ENCODE results near the gene PRKCA. TPM values are rescaled to one million over a fixed set of nuclear protein-coding genes. Genes with fewer than 3 reads are reported as not detected.

The PRKCA gene
- total RNA-seq, 1 donor from 2014 or later, result 168 TPM

DNA sequence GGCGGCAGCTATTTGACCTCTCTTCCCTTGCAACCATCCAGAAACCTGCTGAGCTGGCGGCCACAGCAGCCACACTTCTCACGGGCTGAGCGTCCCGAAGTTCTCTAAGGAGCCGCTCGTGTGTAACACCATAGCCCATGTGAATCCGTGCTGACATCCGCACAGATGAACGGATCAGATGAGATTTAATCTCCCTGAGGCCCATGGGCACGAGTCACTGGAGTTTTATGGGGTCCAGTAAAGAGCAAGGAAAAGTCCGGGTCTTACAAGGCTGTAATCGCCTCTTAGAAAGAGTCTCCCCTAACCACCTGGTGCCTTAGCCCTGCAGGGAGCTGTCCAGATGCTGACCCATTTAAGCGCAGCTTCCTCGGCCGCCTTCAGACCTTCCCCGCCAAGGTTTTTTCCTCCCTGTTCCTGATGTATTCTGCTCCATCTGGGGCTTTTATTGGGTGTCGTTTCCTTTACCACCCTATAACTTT, 527.0 kb downstream of the PRKCA start:
- ATAC-seq (peak; percentile 85), DNase-seq (ENCODE audit: low spot score) (peak; percentile 67)
- intact Hi-C loops (cut with DNase I), result no loop called here

GRCh38 chr17:66829883-66830282, 527.5 kb downstream of the PRKCA start:
- ATAC-seq (no peak), DNase-seq (ENCODE audit: low spot score) (no peak)
- intact Hi-C loops (cut with DNase I), result no loop called here

- DNase-seq (ENCODE audit: low spot score), result no peak
- intact Hi-C loops (cut with DNase I), result no loop called here
These were observed 528.0 kb downstream of the PRKCA start for GRCh38 chr17:66830451-66830850.

DNA sequence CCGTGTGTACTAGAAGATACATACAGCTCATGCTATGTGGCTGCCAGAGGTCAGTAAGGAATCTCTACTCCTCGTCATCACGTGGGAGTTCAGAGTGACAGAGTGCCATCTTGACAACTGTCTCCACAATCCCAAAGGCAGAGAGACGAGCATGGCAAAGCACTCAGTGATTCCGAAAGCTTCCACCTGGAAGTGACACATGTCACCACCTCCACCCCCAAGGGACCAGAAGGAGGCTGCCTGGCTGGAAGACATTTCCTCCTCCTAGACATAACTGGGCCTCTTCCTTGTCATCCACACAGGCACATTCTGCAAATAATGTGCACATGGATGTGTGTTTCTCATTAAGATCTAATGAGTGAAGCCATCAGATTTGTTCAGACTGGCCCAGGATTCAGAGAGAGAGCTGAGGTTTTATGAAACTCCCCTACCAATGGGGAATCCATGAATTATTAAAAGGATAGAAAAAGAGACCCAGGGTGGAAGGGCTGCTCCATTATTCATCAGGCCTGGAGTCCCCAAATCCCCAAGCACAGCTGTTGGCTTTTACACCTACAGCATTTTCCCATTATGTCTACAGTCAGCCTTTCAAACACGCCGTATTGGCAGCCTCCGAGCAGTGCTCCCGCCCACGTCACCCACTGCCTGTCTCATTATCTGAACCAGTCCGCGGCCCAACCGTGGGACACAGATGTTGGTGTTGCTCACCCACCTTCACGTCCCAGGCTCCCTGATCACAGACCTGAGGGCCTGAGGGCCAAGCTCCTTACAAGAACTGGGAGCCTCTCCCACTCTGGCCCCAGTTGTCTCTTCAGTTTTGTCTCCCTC, 529.2 kb downstream of the PRKCA start:
- ATAC-seq, result no peak
- no peak for DNase-seq (ENCODE audit: low spot score)
- intact Hi-C loops (cut with DNase I), result no loop called here

More at GRCh38 chr17:66830451-66830850, 528.0 kb downstream of the PRKCA start:
- ATAC-seq, result no peak

GRCh38 chr17:66833201-66833600, 530.8 kb downstream of the PRKCA start:
- intact Hi-C loops (cut with DNase I), result no loop called here
- DNase-seq (ENCODE audit: low spot score), result no peak
- ATAC-seq, result no peak

DNA sequence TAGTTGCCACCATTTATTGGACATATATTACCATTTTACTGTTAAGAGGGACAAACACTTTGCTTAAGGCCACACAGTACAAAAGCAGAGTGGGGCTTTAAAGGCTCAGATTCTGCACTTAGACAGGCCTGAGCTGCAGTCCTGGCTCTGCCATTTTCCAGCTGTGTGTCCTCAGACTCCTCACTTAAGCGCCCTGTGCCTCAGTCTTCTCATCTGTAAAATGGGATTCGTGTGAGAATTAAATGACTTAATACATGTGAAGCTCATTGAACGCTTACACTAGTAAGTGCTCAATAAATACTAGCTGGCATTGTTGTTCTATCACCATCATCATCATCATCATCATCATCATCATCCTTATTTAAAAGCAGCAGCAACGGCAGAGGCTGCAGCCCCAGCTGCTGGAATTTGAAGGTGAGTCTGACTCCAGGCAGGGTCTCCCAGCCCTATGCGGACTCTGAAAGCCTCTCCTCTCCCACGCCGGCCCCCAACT, 532.1 kb downstream of the PRKCA start:
- intact Hi-C loops (cut with DNase I), result no loop called here
- ATAC-seq (no peak), DNase-seq (ENCODE audit: low spot score) (no peak)

GRCh38 chr17:66834919-66835454, 532.6 kb downstream of the PRKCA start, which contains the start of gene CACNG5:
Gene CACNG5, plus strand, starts transcription at chr17:66835117. Its CDS starts 42,216 bp downstream, at chr17:66877333.
- no peak for ATAC-seq
- intact Hi-C loops (cut with DNase I), result no loop called here
- DNase-seq (ENCODE audit: low spot score), result no peak

GRCh38 chr17:66835476-66835875, 533.1 kb downstream of the PRKCA start:
- intact Hi-C loops (cut with DNase I), result no loop called here
- ATAC-seq (no peak), DNase-seq (ENCODE audit: low spot score) (no peak)

DNA sequence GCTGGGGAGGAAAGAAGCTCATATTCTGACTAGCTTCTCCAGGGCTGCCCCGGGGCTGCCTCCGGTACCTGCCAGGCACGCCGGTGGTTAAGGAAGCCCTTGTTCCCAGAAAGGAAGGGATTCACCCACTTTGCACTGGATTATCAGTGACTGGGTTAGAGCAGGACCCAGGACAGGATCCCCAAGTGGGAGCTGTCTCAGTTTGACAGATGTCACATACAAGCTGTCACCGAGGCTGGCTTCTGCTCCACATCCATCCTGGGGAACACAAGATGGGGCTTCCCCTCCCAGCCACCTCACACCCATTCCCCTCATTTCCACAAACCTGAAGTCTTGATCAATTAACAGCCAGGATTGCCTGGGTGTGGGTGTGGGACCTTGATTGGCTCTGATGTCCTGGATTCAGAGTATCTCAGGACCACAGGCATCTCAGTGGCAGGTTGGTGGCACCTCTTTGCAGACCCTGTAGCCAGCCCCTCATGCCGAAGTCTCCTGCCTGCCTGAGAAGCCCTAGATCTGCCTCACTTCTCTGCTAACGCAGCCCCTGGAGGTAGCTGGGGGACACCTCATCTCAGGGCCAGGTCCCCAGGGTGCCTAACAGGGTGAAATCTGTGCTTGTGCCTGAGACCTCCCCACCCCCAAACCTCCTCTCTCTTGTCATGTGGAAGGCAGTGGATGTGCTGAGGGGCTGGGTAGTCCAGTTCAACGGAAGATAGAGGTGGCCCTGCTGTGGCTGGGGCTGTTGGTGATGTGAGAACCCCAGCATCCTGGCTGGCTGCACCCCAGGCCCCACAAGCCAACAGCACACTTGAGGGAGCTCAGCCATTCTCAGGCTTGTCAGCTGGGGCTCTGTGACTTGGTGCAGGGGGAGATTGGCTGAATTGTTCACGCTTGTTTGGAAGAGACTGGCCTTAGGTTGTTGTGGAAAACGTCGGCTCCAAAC, 533.9 kb downstream of the PRKCA start:
- DNase-seq (ENCODE audit: low spot score), result no peak
- no peak for ATAC-seq
- intact Hi-C loops (cut with DNase I), result no loop called here

GRCh38 chr17:66837226-66837625, 534.8 kb downstream of the PRKCA start:
- ATAC-seq (no peak), DNase-seq (ENCODE audit: low spot score) (no peak)
- intact Hi-C loops (cut with DNase I), result no loop called here

DNA sequence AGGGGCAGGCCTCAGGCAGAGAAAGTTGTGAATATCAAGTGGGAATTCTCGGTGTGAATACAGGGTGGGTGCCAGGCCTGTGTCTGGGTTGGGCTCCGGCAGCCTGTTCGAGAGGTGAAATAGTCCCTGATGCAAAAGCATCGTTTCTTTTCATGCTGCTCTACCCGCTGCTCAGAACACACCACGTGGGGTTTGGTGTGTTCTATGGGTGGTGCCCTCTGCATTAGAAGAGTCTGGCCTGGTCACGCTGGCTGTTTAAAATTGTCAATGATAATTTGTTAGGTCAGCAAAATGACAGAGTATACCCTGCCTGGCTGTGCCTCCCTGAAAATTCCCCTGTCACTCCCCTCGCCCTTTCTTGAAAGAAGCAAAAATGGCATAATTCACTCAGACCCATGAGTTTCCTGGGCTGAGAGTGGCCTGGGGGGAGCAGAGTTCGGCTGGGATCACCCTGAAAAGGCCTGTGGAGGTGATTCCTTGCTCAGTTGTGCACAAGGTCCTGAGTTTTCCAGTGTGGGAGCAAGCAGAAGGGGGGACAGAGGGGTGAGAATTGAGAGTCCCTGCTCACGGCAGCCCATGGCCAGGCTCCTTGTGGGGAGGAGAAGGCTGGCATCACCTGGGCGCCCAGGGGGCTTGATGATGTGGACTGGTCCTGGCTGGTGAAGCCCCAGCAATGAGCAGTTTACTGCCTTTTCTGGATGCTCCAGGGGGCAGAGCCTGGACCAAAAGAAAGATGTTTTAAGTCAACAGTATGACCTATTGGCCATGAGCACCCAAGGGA, 535.7 kb downstream of the PRKCA start:
- DNase-seq (ENCODE audit: low spot score) (no peak), ATAC-seq (no peak)
- intact Hi-C loops (cut with DNase I), result no loop called here

DNA sequence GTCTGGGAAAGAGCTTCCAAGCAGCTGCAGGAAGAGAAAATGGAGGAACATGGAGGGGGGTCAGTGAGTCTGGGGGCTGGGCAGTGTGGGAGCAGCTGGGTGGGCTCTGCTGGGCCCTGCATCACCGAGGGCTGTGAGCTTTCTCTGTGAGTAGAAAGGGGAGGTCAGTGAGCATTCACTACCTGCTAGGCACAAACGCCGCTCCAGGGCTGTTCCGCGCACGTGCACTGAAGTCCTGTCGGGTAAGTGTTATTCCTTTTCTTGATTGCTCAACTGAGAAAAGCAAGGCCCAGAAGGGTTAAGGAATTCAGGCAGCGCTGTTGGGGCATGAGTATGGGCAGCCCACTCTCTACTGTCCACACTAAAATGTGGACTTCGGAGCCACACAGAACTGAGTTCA, 537.2 kb downstream of the PRKCA start:
- intact Hi-C loops (cut with DNase I), result no loop called here
- no peak for DNase-seq (ENCODE audit: low spot score)
- ATAC-seq, result no peak

DNA sequence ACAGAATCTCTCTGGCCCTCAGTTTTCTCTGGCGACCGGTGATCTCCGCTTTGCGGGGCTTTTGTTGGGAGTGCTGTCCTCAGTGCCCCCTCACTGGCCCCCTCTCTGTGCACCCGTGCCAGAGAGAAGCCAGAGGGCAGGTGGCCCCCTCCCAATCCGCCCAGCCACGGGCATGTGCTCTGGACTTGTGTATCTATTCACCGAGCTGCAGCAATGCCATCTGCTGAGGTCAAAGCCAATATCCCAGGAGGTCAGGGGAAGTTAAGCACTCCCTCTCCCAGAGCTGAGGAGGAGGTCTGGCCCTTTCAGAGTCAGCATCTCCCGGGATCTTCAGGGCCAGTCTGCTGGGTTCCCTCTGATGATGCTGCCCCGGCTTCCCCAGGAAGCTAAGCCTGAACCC, 537.6 kb downstream of the PRKCA start:
- DNase-seq (ENCODE audit: low spot score) (no peak), ATAC-seq (no peak)
- intact Hi-C loops (cut with DNase I), result no loop called here

DNA sequence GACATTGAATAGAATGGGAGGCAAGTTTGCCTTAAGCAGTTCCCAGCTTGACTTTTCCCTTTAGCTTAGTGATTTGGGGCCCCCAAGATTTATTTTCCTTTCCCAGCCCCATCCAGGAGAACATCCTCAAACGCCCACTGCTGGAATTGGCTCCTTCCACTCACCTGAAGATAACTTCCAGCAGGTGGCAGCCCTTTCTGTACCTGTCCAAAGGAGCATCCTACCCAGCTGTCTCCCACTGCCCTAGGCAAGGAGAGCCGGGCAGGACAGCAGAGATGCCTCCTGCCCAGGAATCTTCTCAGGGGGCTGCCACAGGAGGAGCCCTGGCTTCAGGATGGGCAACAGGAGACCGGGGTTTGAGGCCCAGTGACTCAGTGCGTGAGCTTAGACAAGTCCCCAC, 538.9 kb downstream of the PRKCA start:
- intact Hi-C loops (cut with DNase I), result no loop called here
- DNase-seq (ENCODE audit: low spot score) (no peak), ATAC-seq (no peak)

DNA sequence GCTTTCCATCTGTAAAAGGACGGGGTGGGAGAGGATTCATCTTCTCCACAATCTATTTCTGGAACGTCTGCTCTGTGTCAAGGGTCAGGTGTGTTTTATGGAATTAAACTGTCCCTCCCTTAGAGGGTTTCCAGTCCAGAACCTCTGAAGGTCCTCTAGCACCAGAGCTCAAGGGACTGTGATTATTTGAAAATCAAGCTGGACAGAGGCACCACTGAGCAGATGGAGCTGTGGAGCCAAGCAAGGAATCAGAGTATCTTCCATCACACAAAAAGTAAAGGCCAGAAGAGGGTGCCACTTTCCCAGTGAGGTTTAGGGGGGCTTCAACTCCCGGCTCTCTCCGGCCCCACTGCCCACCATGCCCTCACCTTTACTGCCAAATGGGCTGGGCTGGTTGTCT, 539.3 kb downstream of the PRKCA start:
- ATAC-seq (no peak), DNase-seq (ENCODE audit: low spot score) (no peak)
- intact Hi-C loops (cut with DNase I), result no loop called here

GRCh38 chr17:66842505-66842904, 540.1 kb downstream of the PRKCA start:
- ATAC-seq, result no peak
- DNase-seq (ENCODE audit: low spot score), result no peak
- intact Hi-C loops (cut with DNase I), result no loop called here

DNA sequence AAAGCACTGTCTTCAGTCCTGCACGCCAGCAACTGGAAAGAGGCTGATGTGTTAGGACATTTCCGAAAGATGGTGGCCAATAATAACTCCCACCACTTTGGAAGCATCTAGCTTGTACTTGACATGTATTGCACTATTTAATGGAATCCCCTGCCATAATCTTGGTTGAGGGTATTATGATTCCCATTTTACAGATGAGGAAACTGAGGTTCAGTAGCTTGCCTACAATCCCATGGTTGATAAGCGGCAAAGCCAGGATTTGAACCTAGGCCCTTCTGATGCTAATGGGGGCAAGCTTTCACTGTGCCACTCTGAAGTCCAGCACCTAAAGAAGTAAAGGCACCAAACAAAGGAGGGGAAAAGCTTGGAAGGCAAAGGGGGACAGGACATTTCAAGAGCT, 540.5 kb downstream of the PRKCA start:
- intact Hi-C loops (cut with DNase I), result no loop called here
- DNase-seq (ENCODE audit: low spot score), result no peak
- no peak for ATAC-seq

GRCh38 chr17:66843627-66844026, 541.2 kb downstream of the PRKCA start:
- intact Hi-C loops (cut with DNase I), result no loop called here
- ATAC-seq (no peak), DNase-seq (ENCODE audit: low spot score) (no peak)

GRCh38 chr17:66847704-66848103, 545.3 kb downstream of the PRKCA start:
- ATAC-seq (no peak), DNase-seq (ENCODE audit: low spot score) (no peak)
- intact Hi-C loops (cut with DNase I), result no loop called here
